HepG2 (cell line): ENCODE results near the gene GAL3ST2. TPM values are rescaled to one million over a fixed set of nuclear protein-coding genes. Genes with fewer than 3 reads are reported as not detected.

ENCODE experiments used
- BHLHE40 ChIP-seq: IDR thresholded peaks from 2 replicates; pipeline ENCODE4 v1.6.1; 2011; ENCODE audit warnings: low read length, improper control_type of control experiment
- EEA1 ChIP-seq: sonication (generic); formaldehyde crosslinking; IDR thresholded peaks from 2 replicates; pipeline ENCODE4 v1.5.1; 2020; ENCODE audit warnings: mild to moderate bottlenecking, missing genetic modification reagents, borderline replicate concordance
- ELF4 ChIP-seq: sonication (generic); formaldehyde crosslinking; IDR thresholded peaks from 2 replicates; pipeline ENCODE4 v1.5.0; 2020; ENCODE audit warnings: missing genetic modification reagents, mild to moderate bottlenecking, moderate library complexity, borderline replicate concordance
- ELK4 ChIP-seq: sonication (generic); formaldehyde crosslinking; IDR thresholded peaks from 2 replicates; pipeline ENCODE4 v1.9.0; 2021; ENCODE audit warnings: missing genetic modification reagents, borderline replicate concordance
- HNRNPLL ChIP-seq: fragments of 200-400 bp; formaldehyde crosslinking; IDR thresholded peaks from 2 replicates; pipeline ENCODE4 v1.6.1; 2017; ENCODE audit warnings: mild to moderate bottlenecking, low read depth, low read length; ENCODE audit not compliant: poor library complexity, severe bottlenecking
- KAT7 ChIP-seq: IDR thresholded peaks from 2 replicates; pipeline ENCODE4 v1.6.1; 2018; ENCODE audit warnings: borderline replicate concordance, missing compliant biosample characterization
- MYNN ChIP-seq: sonication (generic); formaldehyde crosslinking; IDR thresholded peaks from 2 replicates; pipeline ENCODE4 v1.4.0; 2020; ENCODE audit warnings: mild to moderate bottlenecking, low read depth, missing genetic modification reagents
- REST ChIP-seq, 2 experiments: IDR thresholded peaks; 2 replicates each; pipeline ENCODE4 v1.6.1; 2011 to 2012; ENCODE audit warnings: low read length in 2 of 2, borderline replicate concordance in 1 of 2, low read depth in 1 of 2, mild to moderate bottlenecking in 1 of 2, moderate library complexity in 1 of 2
- SMAD9 ChIP-seq: sonication (generic); formaldehyde crosslinking; IDR thresholded peaks from 2 replicates; pipeline ENCODE4 v1.5.1; 2020; ENCODE audit warnings: mild to moderate bottlenecking, missing genetic modification reagents
- TBL1XR1 ChIP-seq: fragments of 150-350 bp; IDR thresholded peaks from 2 replicates; pipeline ENCODE4 v1.6.1; 2014; ENCODE audit warnings: borderline replicate concordance, low read length; ENCODE audit not compliant: partially characterized antibody
- ZKSCAN8 ChIP-seq: IDR thresholded peaks from 2 replicates; pipeline ENCODE4 v1.6.1; 2016; ENCODE audit warnings: borderline replicate concordance, missing genetic modification reagents, missing compliant biosample characterization
- ZNF256 ChIP-seq: sonication (generic); formaldehyde crosslinking; conservative IDR thresholded peaks from 2 replicates; pipeline ENCODE4 v1.4.0; 2020; ENCODE audit warnings: missing genetic modification reagents
- ZNF281 ChIP-seq: sonication (generic); formaldehyde crosslinking; IDR thresholded peaks from 2 replicates; pipeline ENCODE4 v1.4.0; 2020; ENCODE audit warnings: missing genetic modification reagents, borderline replicate concordance
- ZNF354B ChIP-seq: sonication (generic); formaldehyde crosslinking; IDR thresholded peaks from 2 replicates; pipeline ENCODE4 v1.8.0; 2022; ENCODE audit warnings: mild to moderate bottlenecking, missing genetic modification reagents
- ZNF512 ChIP-seq: sonication (generic); formaldehyde crosslinking; IDR thresholded peaks from 2 replicates; pipeline ENCODE4 v1.4.0; 2020; ENCODE audit warnings: mild to moderate bottlenecking, missing genetic modification reagents
- ZNF749 ChIP-seq: sonication (generic); formaldehyde crosslinking; IDR thresholded peaks from 2 replicates; pipeline ENCODE4 v1.8.0; 2022; ENCODE audit warnings: mild to moderate bottlenecking, missing genetic modification reagents, moderate library complexity, borderline replicate concordance
- ZNF75D ChIP-seq: sonication (generic); formaldehyde crosslinking; IDR thresholded peaks from 2 replicates; pipeline ENCODE4 v1.8.1; 2023; ENCODE audit warnings: missing genetic modification reagents, mild to moderate bottlenecking, borderline replicate concordance
- ZNF768 ChIP-seq: sonication (generic); formaldehyde crosslinking; IDR thresholded peaks from 2 replicates; pipeline ENCODE4 v1.4.0; 2020; ENCODE audit warnings: missing genetic modification reagents
- ZNF781 ChIP-seq: sonication (generic); formaldehyde crosslinking; IDR thresholded peaks from 2 replicates; pipeline ENCODE4 v1.5.1; 2020; ENCODE audit warnings: borderline replicate concordance, mild to moderate bottlenecking, missing genetic modification reagents; ENCODE audit errors: not compliant biosample characterization
- polyA plus RNA-seq, 8 experiments: library from polyadenylated mRNA; depleted of rRNA in 3 of 8; stranded (reverse) in 7 of 8; unstranded in 1 of 8; fragments of >200 nt; fragmentation: Illumina TruSeq in 4 of 8; extraction: Trizol in 4 of 8; gene quantifications; 2 replicates each; pipeline versions ENCODE4 v1.2.1 to v1.2.3, GENCODE V29; 2011 to 2016; ENCODE audit warnings: low read depth in 4 of 8, missing spikeins in 1 of 8, mixed read lengths in 1 of 8; ENCODE audit not compliant: insufficient read depth in 1 of 8
- total RNA-seq, 5 experiments: library from RNA; depleted of rRNA; stranded (reverse); fragments of >200 nt; fragmentation: Illumina TruSeq; extraction: Trizol; gene quantifications; 2 replicates each; pipeline ENCODE4 v1.2.3, GENCODE V29; 2016; ENCODE audit warnings: low read depth in 1 of 5

Gene GAL3ST2
- total and polyA plus RNA-seq, 2 of the 13 experiments (the other 11 are each of a cell fraction or from before 2014, with no cell fraction given): 0.17 to 0.20 TPM

- no peak for TF ChIP-seq ZNF281
- no peak for TF ChIP-seq BHLHE40
- TF ChIP-seq ZNF75D (CRISPR knock-in tag): no peak
- TF ChIP-seq SMAD9 (CRISPR knock-in tag): no peak
- 0 out of 2 replicates have a peak, but pooled peaks have one; percentile 59 for TF ChIP-seq MYNN (CRISPR knock-in tag)
- TF ChIP-seq TBL1XR1: peak; percentile 61
- no peak for TF ChIP-seq ELF4 (CRISPR knock-in tag)
- TF ChIP-seq ZNF781 (CRISPR knock-in tag): no peak
- peak; percentile 10 for TF ChIP-seq HNRNPLL
- 0 out of 2 replicates have a peak, but pooled peaks have one; percentile 27 for TF ChIP-seq ZNF256 (CRISPR knock-in tag)
- no peak for TF ChIP-seq ZKSCAN8 (CRISPR knock-in tag)
- TF ChIP-seq KAT7 (CRISPR knock-in tag): no peak
- TF ChIP-seq ZNF354B: no peak
- TF ChIP-seq EEA1 (CRISPR knock-in tag): no peak
- 0 out of 2 replicates have a peak, but pooled peaks have one; percentile 27 for TF ChIP-seq ELK4
- 0 out of 2 replicates have a peak, but pooled peaks have one; percentile 27 for TF ChIP-seq ZNF768 (CRISPR knock-in tag)
- TF ChIP-seq ZNF749 (CRISPR knock-in tag): no peak
- no peak for TF ChIP-seq REST (IDR thresholded peaks at IDR 0.05; ENCODE audit: borderline replicate concordance in 1 of 2, low read depth in 1 of 2, low read length in 2 of 2)
- TF ChIP-seq ZNF512 (CRISPR knock-in tag): peak; percentile 22; the same call in 1 of the 2 replicates
Measured at GRCh38 chr2:241818229-241818942, 41.8 kb downstream of the GAL3ST2 start (continued).
